Stimulated activated CD4-positive, alpha-beta T cell treated with anti-CD3 and anti-CD28 coated beads, Interleukin-15, amount 100 ng/mL, for 24 hours (primary cell): Measurements from ENCODE around the gene GLRA2.

Source experiments
- DNase-seq: peaks from one replicate; pipeline ENCODE4 v3.0.0-alpha.2; 2020

GLRA2 gene

DNA sequence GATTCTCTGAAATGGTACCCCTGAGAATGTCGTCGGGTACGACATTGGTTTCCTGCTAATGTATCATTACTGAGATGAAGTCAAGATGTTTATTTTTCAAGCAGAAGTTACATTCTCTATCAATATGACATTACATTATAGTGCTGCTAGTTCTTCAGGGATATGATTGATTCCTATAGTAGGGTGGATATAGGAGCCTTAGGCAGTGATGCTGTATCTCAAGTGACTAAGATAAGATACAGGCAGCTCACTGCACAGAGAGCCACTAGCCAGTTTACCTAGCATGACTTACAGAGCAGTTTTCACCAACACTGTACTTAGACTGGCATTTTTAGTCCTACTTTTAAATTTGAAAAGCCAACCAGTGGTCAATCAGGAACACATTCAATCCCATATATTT, 188.6 kb downstream of the GLRA2 start:
- no peak for DNase-seq

DNA sequence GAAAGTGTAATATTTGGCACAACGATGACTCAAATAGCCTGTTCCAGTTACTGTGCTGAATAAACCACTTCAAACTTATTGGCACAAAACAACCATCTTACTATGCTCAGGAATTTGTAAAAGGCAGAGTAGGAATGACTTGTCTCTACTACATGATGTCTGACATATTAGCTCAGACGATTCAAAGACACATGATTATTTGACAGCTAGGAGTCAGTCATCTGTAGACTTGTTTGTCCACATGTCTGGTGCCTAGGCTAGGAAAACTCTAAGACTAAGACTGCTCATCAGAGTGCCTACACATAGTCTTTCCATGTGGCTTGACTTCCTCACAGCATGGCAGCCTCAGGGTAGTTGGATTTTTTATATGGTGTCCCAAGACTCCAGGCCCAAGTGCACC, 189.1 kb downstream of the GLRA2 start:
- no peak for DNase-seq

DNA sequence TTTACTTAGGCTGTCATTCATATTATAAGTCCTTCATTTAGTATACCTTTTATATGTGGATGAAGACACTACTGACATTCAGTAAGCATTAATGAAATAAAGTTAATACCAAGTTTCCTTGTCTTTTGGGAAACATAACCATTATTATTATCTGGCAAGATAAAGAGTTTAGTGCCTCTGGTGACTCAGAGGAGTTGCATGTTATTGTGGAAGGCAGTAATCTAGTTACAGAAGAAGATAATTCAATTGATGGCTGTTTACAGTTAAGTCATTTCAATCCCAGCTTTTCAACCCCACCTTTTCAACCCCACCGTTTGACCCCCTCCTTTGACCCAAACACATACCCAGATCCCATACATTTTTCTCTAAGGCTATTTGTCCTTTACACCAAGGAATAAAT, 199.7 kb downstream of the GLRA2 start:
- DNase-seq: no peak

DNA sequence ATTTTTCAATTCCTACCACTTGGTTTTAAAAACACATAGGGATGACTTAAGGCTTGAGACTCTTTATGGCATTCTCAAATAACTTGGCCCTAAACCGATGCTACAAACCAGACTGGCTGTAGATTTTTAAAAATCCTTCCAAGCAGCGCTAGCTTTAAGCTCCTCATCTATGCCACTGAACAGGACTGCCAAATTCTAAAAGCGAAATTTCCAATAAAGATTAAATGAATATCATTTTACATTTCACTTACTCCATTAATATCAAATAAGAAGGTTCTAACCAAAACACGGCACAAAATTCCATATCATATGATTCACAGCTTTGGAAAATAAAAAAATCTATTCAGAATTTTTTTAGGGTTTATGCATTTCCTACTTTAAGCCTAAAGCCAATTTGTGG, 209.3 kb downstream of the GLRA2 start:
- DNase-seq: no peak

DNA sequence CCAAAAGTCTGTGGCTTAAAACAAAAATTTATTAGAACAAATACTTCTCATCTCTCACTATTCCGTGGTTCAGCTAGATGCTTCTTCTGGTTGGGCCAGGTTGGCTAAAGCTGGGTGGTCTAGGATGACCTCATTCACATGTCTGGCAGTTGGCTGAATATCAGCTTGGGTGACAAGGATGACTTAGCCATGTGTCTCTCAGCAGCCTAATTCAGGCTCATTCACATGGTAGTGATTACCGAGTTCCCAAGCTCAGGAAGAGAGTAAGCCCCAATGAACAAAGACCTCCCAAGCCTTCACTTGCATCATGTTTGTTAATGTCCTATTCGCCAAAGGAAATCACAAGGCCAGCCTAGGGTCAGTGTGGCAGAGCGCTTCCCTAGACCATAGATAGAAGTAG, 224.1 kb downstream of the GLRA2 start:
- no peak for DNase-seq

DNA sequence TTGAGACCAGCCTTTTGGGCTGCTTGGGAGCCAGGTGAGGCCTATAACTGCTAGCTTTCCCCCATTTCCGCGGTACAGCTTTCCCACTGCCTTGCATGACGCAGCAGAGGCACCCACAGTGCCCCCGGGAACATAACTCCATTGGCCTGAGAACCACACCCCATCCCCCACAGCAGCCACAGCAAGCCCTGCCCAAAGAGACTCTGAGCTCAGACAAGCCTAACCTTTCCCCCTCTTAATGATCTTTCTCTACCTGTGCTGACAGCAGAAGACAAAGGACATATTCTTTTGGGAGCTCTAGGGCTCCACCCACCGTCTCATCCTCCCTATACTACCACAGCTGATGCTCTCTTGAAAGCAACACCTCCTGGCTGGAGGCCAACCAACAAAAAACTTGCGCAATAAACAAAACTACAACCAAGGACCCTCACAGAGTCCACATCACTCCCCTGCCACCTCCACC, 228.7 kb downstream of the GLRA2 start:
- DNase-seq: no peak

DNA sequence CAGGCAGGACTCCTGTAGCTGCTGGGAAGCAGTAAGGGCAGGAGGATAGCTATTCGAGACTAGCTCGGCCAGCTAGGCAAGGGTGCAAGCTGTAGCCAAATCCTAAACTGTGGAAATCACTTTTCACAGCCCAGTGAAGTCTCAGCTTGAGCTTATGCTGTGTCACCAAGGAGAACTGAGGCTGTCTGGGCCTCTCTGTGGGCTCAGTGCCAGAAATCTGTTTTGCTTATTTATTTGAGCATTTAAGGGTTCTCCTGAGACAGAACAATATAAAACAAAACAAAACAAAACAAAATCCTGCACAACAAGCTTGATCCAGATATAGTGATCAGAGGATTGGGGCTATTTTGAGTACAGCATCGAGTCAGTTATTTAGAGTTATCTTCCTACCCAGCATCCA, 246.1 kb downstream of the GLRA2 start:
- no peak for DNase-seq

DNA sequence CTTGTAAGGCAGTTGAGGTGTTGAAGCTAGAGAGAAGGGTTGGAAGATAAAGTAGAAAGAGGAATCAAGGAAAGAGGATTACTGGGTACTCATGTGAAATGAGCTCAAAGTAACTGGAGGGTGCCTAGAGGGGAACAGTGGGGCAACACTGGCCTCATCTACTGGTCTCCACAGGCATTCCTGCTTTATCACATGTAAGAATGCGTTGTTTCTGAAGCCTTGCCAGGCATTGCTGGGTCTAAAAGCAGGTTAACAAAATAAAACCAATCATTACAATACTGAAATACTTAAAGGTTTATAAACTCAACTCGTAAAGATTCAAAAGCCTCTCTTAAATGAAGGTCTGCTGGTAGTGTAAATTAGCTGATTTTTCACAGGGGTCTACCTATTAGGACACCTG, 247.6 kb downstream of the GLRA2 start:
- no peak for DNase-seq

DNA sequence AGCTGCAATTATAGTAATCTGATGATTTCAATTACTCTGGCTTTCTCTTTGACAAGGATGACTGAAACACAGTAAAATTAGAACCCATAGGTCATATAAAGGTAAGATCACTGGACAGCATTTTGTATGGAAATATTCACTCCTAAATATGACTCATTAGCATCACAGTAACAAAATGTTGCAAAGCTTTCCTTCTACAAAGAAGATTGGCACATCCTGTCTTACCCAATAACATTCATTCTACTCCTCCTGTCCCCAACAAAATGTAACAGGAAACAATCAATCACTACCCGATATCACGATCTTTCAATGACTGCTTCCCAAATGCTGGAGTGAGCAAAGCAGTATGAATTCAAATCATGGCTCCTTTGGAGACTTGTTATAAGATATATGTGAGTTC, 248.2 kb downstream of the GLRA2 start:
- DNase-seq: no peak

DNA sequence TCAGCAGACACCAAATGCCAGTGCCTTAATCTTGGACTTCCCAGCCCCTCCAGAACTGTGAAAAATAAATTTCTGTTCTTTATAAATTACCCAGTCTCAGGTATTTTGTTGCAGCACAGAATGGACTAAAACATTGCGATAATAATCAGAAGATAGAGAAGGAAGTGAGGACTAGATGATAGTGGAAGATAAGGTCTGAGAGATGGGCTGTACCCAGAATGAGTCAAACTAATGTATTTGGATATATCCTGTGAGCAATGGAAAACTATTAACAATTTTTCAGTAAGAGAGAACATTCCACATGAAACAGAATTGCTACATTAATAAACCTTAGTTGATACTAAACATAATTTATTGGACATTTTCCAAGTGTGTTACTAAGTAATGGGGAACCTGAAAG, 250.2 kb downstream of the GLRA2 start:
- no peak for DNase-seq
